K562 (cell line): ENCODE results near the gene TIMM23.

Experiments used
- EGR1 ChIP-seq: fragments of 450-650 bp; conservative IDR thresholded peaks from 2 replicates; pipeline ENCODE4 v1.6.1; 2017; ENCODE audit warnings: mild to moderate bottlenecking
- FOXM1 ChIP-seq, 2 experiments: fragments of 450-650 bp in 1 of 2; sonication (generic) in 1 of 2; formaldehyde crosslinking in 1 of 2; IDR thresholded peaks; 2 replicates each; pipeline versions ENCODE4 v1.6.1 to v1.9.0; 2017 to 2022; ENCODE audit warnings: low read depth in 2 of 2, mild to moderate bottlenecking in 2 of 2, missing genetic modification reagents in 1 of 2, moderate library complexity in 1 of 2
- TF ChIP-seq, protein P1 (sequence below), 2 experiments: fragments of 450-650 bp in 1 of 2; IDR thresholded peaks; 2 replicates each; pipeline ENCODE4 v1.6.1; 2011 to 2017; ENCODE audit warnings: low read depth in 2 of 2, antibody characterized with exemption in 1 of 2, borderline replicate concordance in 1 of 2, low read length in 1 of 2, mild to moderate bottlenecking in 1 of 2, mixed read lengths in 1 of 2; ENCODE audit not compliant: control insufficient read depth in 1 of 2
- TF ChIP-seq, protein P2 (sequence below), 2 experiments: fragments of 450-650 bp in 1 of 2; sonication (generic) in 1 of 2; formaldehyde crosslinking in 1 of 2; IDR thresholded peaks in 1 of 2; conservative IDR thresholded peaks in 1 of 2; 2 replicates each; pipeline versions ENCODE4 v1.6.1 to v1.8.1; 2016 to 2023; ENCODE audit warnings: mild to moderate bottlenecking in 2 of 2, moderate library complexity in 2 of 2, inconsistent platforms in 1 of 2, missing genetic modification reagents in 1 of 2
- TF ChIP-seq, protein P3 (sequence below), 3 experiments: IDR thresholded peaks in 2 of 3; conservative IDR thresholded peaks in 1 of 3; 2 replicates each; pipeline ENCODE4 v1.5.1; 2011 to 2012; ENCODE audit warnings: low read length in 3 of 3, mild to moderate bottlenecking in 3 of 3, control low read depth in 2 of 3, improper control_type of control experiment in 1 of 3, inconsistent platforms in 1 of 3, low read depth in 1 of 3, mixed read lengths in 1 of 3, moderate library complexity in 1 of 3; ENCODE audit not compliant: insufficient read depth in 2 of 3

GRCh38 chr10:46016190-46016589 is 43.9 kb downstream of the TIMM23 start:
- TF ChIP-seq EGR1 (no peak), FOXM1 (IDR thresholded peaks at IDR 0.05; ENCODE audit: low read depth) (no peak), FOXM1 (CRISPR knock-in tag; IDR thresholded peaks at IDR 0.05; ENCODE audit: low read depth) (no peak)
- TF ChIP-seq, protein P1, sequence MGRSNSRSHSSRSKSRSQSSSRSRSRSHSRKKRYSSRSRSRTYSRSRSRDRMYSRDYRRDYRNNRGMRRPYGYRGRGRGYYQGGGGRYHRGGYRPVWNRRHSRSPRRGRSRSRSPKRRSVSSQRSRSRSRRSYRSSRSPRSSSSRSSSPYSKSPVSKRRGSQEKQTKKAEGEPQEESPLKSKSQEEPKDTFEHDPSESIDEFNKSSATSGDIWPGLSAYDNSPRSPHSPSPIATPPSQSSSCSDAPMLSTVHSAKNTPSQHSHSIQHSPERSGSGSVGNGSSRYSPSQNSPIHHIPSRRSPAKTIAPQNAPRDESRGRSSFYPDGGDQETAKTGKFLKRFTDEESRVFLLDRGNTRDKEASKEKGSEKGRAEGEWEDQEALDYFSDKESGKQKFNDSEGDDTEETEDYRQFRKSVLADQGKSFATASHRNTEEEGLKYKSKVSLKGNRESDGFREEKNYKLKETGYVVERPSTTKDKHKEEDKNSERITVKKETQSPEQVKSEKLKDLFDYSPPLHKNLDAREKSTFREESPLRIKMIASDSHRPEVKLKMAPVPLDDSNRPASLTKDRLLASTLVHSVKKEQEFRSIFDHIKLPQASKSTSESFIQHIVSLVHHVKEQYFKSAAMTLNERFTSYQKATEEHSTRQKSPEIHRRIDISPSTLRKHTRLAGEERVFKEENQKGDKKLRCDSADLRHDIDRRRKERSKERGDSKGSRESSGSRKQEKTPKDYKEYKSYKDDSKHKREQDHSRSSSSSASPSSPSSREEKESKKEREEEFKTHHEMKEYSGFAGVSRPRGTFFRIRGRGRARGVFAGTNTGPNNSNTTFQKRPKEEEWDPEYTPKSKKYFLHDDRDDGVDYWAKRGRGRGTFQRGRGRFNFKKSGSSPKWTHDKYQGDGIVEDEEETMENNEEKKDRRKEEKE (IDR thresholded peaks at IDR 0.05; ENCODE audit: borderline replicate concordance in 1 of 2, control insufficient read depth in 1 of 2, low read depth in 2 of 2, low read length in 1 of 2): no peak
- TF ChIP-seq, protein P2, sequence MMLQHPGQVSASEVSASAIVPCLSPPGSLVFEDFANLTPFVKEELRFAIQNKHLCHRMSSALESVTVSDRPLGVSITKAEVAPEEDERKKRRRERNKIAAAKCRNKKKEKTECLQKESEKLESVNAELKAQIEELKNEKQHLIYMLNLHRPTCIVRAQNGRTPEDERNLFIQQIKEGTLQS (IDR thresholded peaks at IDR 0.05): no peak
- TF ChIP-seq, protein P2 (CRISPR knock-in tag; conservative IDR thresholded peaks at IDR 0.05): no peak
- TF ChIP-seq, protein P3, sequence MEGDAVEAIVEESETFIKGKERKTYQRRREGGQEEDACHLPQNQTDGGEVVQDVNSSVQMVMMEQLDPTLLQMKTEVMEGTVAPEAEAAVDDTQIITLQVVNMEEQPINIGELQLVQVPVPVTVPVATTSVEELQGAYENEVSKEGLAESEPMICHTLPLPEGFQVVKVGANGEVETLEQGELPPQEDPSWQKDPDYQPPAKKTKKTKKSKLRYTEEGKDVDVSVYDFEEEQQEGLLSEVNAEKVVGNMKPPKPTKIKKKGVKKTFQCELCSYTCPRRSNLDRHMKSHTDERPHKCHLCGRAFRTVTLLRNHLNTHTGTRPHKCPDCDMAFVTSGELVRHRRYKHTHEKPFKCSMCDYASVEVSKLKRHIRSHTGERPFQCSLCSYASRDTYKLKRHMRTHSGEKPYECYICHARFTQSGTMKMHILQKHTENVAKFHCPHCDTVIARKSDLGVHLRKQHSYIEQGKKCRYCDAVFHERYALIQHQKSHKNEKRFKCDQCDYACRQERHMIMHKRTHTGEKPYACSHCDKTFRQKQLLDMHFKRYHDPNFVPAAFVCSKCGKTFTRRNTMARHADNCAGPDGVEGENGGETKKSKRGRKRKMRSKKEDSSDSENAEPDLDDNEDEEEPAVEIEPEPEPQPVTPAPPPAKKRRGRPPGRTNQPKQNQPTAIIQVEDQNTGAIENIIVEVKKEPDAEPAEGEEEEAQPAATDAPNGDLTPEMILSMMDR (IDR thresholded peaks at IDR 0.05 in 2 of 3, conservative IDR thresholded peaks at IDR 0.05 in 1 of 3; ENCODE audit: insufficient read depth in 2 of 3, low read depth in 1 of 3, low read length in 3 of 3): no peak
